Right renal pelvis (tissue), 4 donors: Measurements from ENCODE around the gene RAD1. TPM values are rescaled to one million over a fixed set of nuclear protein-coding genes. Genes with fewer than 3 reads are reported as not detected.

ENCODE experiments used
- DNase-seq, 4 donors: peaks; one replicate each; pipeline ENCODE4 v3.0.0-alpha.2; 2013; ENCODE audit warnings: low read depth in 4 of 4, low spot score in 3 of 4, missing footprints in 1 of 4
- polyA plus RNA-seq, 4 donors: library from polyadenylated mRNA; unstranded; fragments of 120-200 nt; gene quantifications; one replicate each; pipeline ENCODE4 v1.2.1, GENCODE V29; 2013; ENCODE audit not compliant: insufficient read length in 4 of 4

Gene RAD1
- polyA plus RNA-seq, 4 donors, result 33.1 to 38.9 (median 37.0) TPM

- no peak for DNase-seq
Observed at GRCh38 chr5:34918025-34918424, 2.7 kb upstream of the RAD1 start.

- DNase-seq, result no peak
Observed at GRCh38 chr5:34916518-34916917, 1.2 kb upstream of the RAD1 start.

- no peak for DNase-seq
Observed at GRCh38 chr5:34915856-34916192, 520 bp upstream of the RAD1 start.

DNA sequence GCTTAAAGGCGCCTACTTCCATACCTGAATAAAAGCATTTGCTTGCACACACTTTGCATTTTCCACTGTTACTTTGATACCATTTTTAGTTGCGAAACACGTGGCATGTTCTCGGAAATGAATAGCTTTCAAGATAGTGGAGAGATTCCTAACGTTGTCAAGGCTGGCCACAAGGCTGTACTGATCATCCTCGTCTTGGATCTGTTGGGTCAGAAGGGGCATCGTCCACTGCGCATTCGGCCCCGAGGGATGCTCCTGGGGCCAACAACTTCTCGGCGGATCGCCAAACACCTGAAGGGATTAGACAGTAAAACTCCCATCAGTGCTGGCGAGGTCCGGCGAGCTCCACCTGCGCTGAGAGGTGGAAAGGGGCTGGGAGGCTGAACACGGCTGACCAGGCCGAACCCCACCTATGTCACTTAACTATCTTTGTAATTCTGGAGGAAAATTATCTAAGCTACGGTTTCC, 599 bp downstream of the RAD1 start:
- no peak for DNase-seq

DNA sequence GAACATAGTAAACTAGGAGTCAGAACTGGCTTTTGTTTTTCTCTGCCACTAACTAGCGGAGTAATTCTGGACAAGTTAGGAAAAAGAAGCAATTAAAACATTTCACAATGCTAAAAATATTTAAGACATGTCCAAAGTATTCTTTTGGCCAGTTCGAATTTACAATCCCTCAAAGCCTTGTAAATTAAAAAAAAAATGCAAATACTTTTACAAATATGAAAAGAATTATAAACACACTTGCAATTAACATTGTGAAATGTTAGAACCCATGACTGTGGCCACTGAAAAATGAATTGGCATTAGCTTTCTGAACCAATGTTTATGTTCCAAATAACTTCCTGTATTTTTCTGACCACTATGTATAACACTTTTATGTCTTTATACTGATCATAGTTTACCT, 2.2 kb downstream of the RAD1 start:
- no peak for DNase-seq

DNA sequence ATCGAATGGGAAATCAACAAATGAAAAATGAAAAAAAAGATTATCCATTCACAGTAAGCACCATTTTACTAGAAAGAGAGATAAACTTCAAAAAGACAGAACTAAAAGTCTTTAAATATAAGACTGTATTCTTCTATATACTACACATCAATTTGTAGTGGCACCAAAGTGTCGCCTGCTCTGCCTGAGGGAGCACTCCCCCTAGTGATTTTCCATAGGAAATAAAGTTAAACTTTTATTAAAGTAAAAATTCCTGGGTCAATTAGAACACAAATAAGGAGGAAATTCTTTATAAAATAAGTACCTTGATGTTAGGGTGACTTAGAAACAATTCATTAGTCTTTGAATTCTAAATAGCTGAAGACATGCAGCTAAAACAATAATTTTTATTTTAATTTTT, 9.7 kb downstream of the RAD1 start:
- no peak for DNase-seq

- no peak for DNase-seq
Observed at GRCh38 chr5:34903260-34903659, 12.0 kb downstream of the RAD1 start.

- no peak for DNase-seq
Observed at GRCh38 chr5:34900652-34901051, 14.7 kb downstream of the RAD1 start.

GRCh38 chr5:34899066-34899465, 16.2 kb downstream of the RAD1 start:
- no peak for DNase-seq

GRCh38 chr5:34898258-34898895, 16.9 kb downstream of the RAD1 start:
- DNase-seq, result peak; percentile 63 to 67 (median 66)

DNA sequence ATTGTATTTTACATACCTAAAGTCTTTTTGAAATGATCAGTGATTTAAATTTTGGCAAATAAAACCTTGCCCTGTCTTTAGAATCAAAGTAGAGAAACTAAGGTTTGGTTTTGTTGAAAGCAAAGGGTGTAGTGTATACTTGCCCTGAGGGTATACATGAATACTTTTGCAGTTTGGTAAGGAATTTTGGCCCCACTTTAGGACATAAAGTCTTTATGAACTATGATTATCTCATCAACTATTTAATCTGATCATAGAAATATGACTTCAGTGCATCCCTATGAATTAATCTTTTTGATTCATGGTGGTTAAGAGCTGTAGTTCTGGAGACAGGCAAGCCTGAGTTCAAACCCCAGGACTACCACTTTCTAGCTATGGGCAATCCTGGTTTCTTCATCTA, 17.7 kb downstream of the RAD1 start:
- no peak for DNase-seq

GRCh38 chr5:34895641-34896419, 19.5 kb downstream of the RAD1 start:
- no peak for DNase-seq

GRCh38 chr5:34894716-34895115, 20.6 kb downstream of the RAD1 start:
- no peak for DNase-seq

DNA sequence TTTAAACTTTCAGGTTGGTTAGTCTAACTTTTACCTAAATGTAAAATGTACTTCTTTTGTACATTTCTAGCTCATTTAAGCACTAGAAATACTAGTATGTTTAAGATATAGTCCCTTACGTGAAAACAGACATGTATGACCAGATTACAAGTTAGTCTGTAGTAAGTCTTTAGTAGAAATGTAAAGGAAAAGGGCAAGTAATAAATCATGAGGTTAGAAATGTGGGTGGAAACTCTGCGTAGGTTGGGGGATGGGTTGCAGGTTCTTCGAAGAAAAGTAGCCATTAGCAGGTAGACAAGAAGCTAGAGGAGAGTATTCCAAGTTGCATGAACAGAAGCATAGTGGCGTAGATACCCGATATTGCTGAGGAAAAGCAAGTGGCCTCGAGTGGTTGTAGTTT, 22.9 kb downstream of the RAD1 start:
- no peak for DNase-seq

DNA sequence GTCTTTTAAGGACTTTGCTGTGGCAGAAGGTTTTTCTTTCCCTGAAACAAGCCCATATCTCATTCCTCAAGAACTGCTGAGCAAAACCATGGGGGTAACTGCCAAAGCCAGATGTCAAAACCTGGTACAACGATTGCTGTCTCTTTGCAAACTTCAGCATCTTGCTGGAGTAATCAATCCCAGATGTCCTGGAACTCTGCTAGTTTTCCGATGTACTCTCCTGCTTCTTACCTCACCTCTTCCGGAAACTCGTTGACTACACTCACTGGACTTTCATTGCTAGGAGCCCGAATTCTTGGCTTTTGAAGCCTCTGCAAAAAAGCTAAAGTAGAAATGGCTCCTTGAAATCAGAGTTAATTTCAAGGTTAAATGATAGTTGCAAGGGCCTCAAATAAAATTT, 23.3 kb downstream of the RAD1 start:
- no peak for DNase-seq

DNA sequence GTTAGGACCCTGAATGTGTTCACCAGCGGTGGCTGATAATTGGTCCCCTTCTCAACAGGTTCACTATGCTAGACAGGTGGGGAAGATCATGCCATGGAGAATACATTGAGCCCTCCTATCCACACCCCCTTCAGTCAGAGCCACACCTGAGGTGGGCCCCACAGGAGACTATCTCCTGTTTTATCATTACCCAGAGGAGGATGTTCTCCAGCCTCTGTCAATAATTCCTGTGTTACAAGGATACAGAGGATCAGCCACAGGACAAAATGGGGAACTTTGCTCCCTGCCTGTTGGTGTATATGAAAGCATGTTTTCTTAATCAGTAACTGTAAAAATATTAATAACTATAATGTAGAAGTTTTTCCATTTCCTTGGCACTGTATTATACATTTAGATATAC, 25.9 kb downstream of the RAD1 start:
- no peak for DNase-seq

DNA sequence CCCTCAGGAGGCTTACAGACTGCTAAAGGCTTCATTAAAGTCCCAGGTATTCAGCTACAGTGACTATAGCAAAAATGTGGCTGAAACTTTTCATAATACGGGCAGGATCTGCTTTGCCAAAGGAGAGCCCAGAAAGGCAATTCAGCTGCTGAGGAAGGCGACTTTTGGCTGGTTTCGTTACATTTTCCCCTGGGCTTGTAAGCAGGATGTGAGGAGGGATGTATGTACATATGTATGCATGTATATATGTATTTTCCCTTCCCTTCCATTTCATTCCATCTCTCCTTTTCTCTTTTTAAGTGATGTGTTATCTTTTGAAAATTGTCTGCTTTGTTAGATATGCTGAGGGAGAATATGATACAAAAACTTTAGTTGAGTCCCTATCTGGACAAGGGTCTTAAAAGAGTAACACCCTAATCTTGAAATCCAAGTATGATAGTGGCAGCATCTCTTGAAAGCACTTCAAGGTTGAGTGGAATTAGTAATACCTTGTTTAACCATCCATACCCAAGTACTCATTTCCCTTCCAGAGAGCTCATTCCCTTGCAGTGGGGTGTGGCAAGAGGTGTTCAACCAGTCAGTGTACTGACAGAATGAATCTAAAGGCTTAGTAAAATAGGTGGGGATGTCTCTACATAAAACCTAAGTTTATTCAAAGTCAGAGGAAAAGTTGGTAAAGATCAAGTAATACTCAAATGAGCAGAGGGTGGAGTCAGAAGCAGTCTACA, 28.7 kb downstream of the RAD1 start:
- no peak for DNase-seq

GRCh38 chr5:34881246-34881645, 34.1 kb downstream of the RAD1 start:
- no peak for DNase-seq

DNA sequence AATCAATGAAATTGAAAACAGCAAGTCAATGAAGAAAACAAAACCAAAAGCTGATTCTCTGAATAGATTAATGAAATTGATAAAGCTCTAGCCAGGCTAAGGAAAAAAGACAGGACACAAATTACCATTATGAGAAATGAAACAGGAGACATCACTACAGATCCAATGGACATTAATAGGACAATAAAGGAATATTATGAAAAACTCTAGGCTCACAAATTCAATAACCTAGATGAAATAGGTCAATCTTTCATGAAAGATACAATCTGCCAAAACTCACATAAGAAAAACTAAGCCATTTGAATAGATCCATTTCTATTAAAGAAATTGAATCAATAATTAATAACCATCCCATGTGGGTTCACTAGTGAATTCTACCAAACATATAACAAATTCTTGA, 39.0 kb downstream of the RAD1 start:
- DNase-seq, result no peak

GRCh38 chr5:34870382-34870781, 44.9 kb downstream of the RAD1 start:
- DNase-seq, result no peak

GRCh38 chr5:34869256-34869655, 46.0 kb downstream of the RAD1 start:
- DNase-seq, result no peak

- no peak for DNase-seq
Observed at GRCh38 chr5:34868791-34869190, 46.5 kb downstream of the RAD1 start.
